Endodermal cell (in vitro differentiated cells): Measurements from ENCODE around the gene BSX. TPM values are rescaled to one million over a fixed set of nuclear protein-coding genes. Genes with fewer than 3 reads are reported as not detected.
A peak's percentile ranks its signal among the peaks of the same experiment; 100 is the strongest.

ENCODE experiments used
- DNase-seq: peaks from one replicate; pipeline ENCODE4 v3.0.0-alpha.2; 2017
- H3K27ac ChIP-seq: 2 replicates; pipeline ENCODE4 v1.5.1; 2013; ENCODE audit warnings: mild to moderate bottlenecking, low read depth, low read length, moderate library complexity
- H3K27me3 ChIP-seq: 2 replicates; pipeline ENCODE4 v1.6.1; 2013; ENCODE audit warnings: mild to moderate bottlenecking, low read length, moderate library complexity; ENCODE audit not compliant: insufficient read depth, control insufficient read depth, poor library complexity, severe bottlenecking
- H3K36me3 ChIP-seq: 2 replicates; pipeline ENCODE4 v1.7.0; 2013; ENCODE audit warnings: mild to moderate bottlenecking, low read length, moderate library complexity; ENCODE audit not compliant: control insufficient read depth, insufficient read depth
- H3K4me1 ChIP-seq: one replicate; pipeline ENCODE4 v1.7.0; 2013; ENCODE audit warnings: low read length; ENCODE audit not compliant: control insufficient read depth, insufficient read depth
- H3K4me3 ChIP-seq: 2 replicates; pipeline ENCODE4 v1.5.1; 2013; ENCODE audit warnings: mild to moderate bottlenecking, low read length, moderate library complexity
- H3K9ac ChIP-seq: 2 replicates; pipeline ENCODE4 v1.6.1; 2013; ENCODE audit warnings: mild to moderate bottlenecking, low read length, moderate library complexity; ENCODE audit not compliant: poor library complexity, severe bottlenecking; ENCODE audit errors: extremely low read depth
- H3K9me3 ChIP-seq: 2 replicates; pipeline ENCODE4 v1.6.1; 2013; ENCODE audit warnings: mild to moderate bottlenecking, low read length, moderate library complexity; ENCODE audit not compliant: control insufficient read depth
- H3K27ac Mint-ChIP-seq: 2 replicates; pipeline ENCODE4 v1.8.0; 2020; ENCODE audit warnings: mixed read lengths
- H3K27me3 Mint-ChIP-seq: 2 replicates; pipeline ENCODE4 v1.8.0; 2021; ENCODE audit warnings: mild to moderate bottlenecking, mixed read lengths; ENCODE audit not compliant: insufficient read depth
- H3K36me3 Mint-ChIP-seq: 2 replicates; pipeline ENCODE4 v1.8.0; 2020; ENCODE audit warnings: low read depth, mixed read lengths
- H3K4me1 Mint-ChIP-seq: 2 replicates; pipeline ENCODE4 v1.8.0; 2020; ENCODE audit warnings: mixed read lengths
- H3K4me3 Mint-ChIP-seq: 2 replicates; pipeline ENCODE4 v1.8.0; 2020; ENCODE audit warnings: mild to moderate bottlenecking, moderate library complexity, mixed read lengths
- H3K9me3 Mint-ChIP-seq: 2 replicates; pipeline ENCODE4 v1.8.0; 2020; ENCODE audit warnings: mild to moderate bottlenecking, mixed read lengths
- CTCF ChIP-seq: fragments of 200-600 bp; sonication (generic); conservative IDR thresholded peaks from 2 replicates; pipeline ENCODE4 v1.5.0; 2021; ENCODE audit warnings: antibody characterized with exemption, mild to moderate bottlenecking
- WGBS, 2 experiments: methylation state at CpG; one replicate each; pipeline versions ENCODE4 v1.1.5 to v1.1.7; 2013; ENCODE audit warnings: missing lambda C conversion rate in 2 of 2, mixed read lengths in 1 of 2; ENCODE audit not compliant: insufficient coverage in 1 of 2, insufficient read length in 1 of 2; 5-methylcytosine and 5-hydroxymethylcytosine counted together
- total RNA-seq, 2 donors: library from RNA; stranded (reverse); fragmentation: NEBNext Ultra II Directional in 1 of 2; extraction: Animal tissue kit (Norgen Biotek cat#: 25700) in 1 of 2; gene quantifications; 2 replicates in 1 of 2; 3 replicates in 1 of 2; pipeline ENCODE4 v1.2.1, GENCODE V29; 2021

Gene BSX
- total RNA-seq, 2 donors from 2014 or later = not detected

- Histone ChIP-seq H3K27me3 (peaks cover 100% of the 10 kb centered on the region), H3K9ac (peak overlapping the region; percentile 22), H3K4me1 (no peaks in the 10 kb centered on the region), H3K9me3 (no peaks in the 10 kb centered on the region), H3K4me3 (peak overlapping the region; percentile 81), H3K27ac (no peak overlapping the region), H3K36me3 (no peaks in the 10 kb centered on the region)
- Mint-ChIP-seq H3K4me1 (peaks cover 12% of the 10 kb centered on the region), H3K36me3 (no peaks in the 10 kb centered on the region), H3K27me3 (peaks cover 93% of the 10 kb centered on the region), H3K9me3 (no peaks in the 10 kb centered on the region), H3K4me3 (peak overlapping the region; percentile 73), H3K27ac (no peak overlapping the region)
- no peak for TF ChIP-seq CTCF
- peak; percentile 87 for DNase-seq
- WGBS, 2 experiments = 0 to 1% methylated on average over 26 to 59 of the region's 59 CpGs
Measured at GRCh38 chr11:122984186-122985011, 2.8 kb upstream of the BSX start.

DNA sequence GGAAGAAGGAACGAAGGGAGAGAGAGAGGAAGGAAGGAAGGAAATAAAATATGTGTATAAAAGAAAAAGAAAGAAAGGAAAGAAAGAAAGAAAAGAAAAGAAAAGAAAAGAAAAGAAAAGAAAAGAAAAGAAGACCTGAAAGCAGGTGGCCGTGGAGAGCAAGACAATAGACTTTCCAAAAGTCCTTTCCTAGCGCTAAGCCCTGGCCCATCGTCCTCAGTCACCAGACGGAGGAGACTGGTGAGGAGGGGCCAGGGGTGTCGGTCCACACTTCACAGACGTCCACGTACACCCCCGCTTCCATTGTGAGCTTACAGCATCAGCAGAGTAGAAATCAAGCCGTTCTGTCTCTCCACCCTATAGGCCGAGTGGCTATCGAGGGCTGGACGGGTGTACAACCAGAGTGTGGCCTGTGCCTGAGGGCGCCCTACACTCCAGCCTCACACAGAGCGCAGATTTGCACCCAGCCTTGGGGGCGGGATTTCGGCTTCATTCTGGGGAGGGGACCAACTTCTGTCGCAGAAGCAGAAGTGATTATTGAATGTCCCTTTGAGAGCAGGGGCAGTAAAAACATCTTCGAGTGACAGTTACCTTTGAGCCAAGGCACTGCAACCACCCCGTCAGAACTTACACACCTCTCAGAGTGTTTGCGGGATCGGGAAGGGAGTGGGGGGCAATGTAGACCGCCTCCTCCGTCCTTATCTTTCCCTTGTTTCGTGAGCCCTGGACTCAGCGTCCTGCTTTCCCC lies 2.0 kb upstream of the BSX start:
- no peaks in the 10 kb centered on the region for H3K36me3 Mint-ChIP-seq
- 22 to 23% methylated on average over 13 to 26 of the region's 26 CpGs for WGBS, 2 experiments
- H3K4me1 ChIP-seq = no peaks in the 10 kb centered on the region
- H3K4me1 Mint-ChIP-seq = peaks cover 18% of the 10 kb centered on the region
- peak overlapping the region; percentile 81 for H3K4me3 ChIP-seq
- no peaks in the 10 kb centered on the region for H3K9me3 Mint-ChIP-seq
- H3K9me3 ChIP-seq = no peaks in the 10 kb centered on the region
- H3K27me3 ChIP-seq = peaks cover 100% of the 10 kb centered on the region
- H3K27me3 Mint-ChIP-seq = peaks cover 93% of the 10 kb centered on the region
- no peak overlapping the region for H3K9ac ChIP-seq
- peak overlapping the region; percentile 73 for H3K4me3 Mint-ChIP-seq
- no peak for TF ChIP-seq CTCF
- no peak overlapping the region for H3K27ac Mint-ChIP-seq
- H3K27ac ChIP-seq = no peak overlapping the region
- peak; percentile 60 for DNase-seq
- no peaks in the 10 kb centered on the region for H3K36me3 ChIP-seq

- peak; percentile 66 for DNase-seq
- 5 to 7% methylated on average over 15 to 27 of the region's 27 CpGs for WGBS, 2 experiments
- Mint-ChIP-seq H3K27me3 (peaks cover 99% of the 10 kb centered on the region), H3K4me1 (peaks cover 30% of the 10 kb centered on the region), H3K27ac (no peak overlapping the region), H3K36me3 (no peaks in the 10 kb centered on the region), H3K9me3 (peaks cover 2% of the 10 kb centered on the region), H3K4me3 (peak overlapping the region; percentile 50)
- Histone ChIP-seq H3K4me3 (peak overlapping the region; percentile 10), H3K9me3 (no peaks in the 10 kb centered on the region), H3K27ac (no peak overlapping the region), H3K36me3 (no peaks in the 10 kb centered on the region), H3K4me1 (no peaks in the 10 kb centered on the region), H3K9ac (no peak overlapping the region), H3K27me3 (peaks cover 100% of the 10 kb centered on the region)
- no peak for TF ChIP-seq CTCF
Measured at GRCh38 chr11:122979815-122980595, 1.6 kb downstream of the BSX start.
